Stimulated activated CD4-positive, alpha-beta T cell treated with anti-CD3 and anti-CD28 coated beads, TNF-alpha, amount 100 ng/mL, for 48 hours (primary cell): ENCODE results near the gene SIAH3.

Source experiments
- DNase-seq, 3 donors: peaks; one replicate each; pipeline ENCODE4 v3.0.0-alpha.2; 2020; ENCODE audit warnings: low read depth in 3 of 3

The SIAH3 gene

DNA sequence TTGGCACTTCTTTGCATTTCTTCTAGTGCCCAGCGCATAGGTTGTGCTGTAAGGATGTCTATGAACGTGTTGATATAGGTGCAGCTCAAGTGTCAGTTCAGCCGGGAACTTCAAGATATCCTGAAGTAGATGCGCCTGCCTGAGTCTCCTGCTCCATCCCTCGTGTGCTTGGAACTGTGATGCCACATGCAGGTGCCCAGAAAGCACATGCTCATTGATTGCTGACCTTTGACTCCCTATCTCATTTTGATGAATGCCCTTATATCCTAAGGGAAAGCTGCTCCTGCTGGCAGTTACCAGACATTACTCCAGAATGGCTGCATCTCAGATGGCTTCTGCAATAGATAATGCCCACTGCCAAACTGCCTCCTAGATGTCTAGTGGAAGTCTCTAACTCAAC, 108.6 kb downstream of the SIAH3 start:
- DNase-seq = no peak

DNA sequence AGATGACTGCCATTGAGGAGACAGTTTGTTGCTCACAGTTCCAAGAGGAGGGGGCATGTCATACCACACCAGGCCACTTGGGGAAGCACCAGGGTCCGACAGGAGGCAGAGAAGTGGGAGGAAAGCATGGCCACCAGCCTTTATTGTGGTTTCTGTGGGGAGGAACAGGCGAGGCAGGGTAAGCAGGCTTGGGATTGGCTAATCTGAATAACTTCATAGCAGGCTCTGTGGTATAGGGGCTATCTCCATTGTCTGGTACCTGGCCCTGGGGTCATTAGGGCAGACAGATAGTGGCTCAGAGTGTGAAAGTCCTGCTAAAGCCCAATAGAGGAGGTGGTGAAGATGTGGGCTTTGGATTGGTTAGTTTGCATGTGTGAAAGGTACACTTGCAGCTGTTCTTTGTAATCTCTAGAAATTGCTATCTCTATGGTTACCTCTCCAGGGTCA, 114.0 kb downstream of the SIAH3 start:
- peak in 2 of 3 donors; percentile 4 to 5 for DNase-seq

DNA sequence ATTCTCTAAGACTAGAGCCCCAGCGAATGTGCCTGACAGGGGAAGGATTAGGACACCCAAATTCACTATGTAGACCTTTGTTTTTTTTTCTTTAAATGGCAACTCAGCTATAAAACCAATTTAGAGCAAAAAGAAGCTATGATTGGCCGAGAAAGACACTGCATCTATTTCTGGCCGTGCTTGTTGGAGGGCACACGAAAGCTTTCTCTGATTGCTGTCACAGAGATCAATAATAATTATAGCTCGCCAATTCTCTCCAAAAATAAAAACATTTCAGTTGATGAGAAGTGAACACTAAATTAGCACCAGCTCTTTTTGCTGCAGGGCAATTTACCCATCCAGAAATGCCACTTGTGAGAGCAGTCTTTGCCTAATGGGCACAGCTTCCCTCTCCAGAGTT, 118.2 kb downstream of the SIAH3 start:
- no peak for DNase-seq

GRCh38 chr13:45732916-45733315, 118.6 kb downstream of the SIAH3 start:
- DNase-seq = no peak

DNA sequence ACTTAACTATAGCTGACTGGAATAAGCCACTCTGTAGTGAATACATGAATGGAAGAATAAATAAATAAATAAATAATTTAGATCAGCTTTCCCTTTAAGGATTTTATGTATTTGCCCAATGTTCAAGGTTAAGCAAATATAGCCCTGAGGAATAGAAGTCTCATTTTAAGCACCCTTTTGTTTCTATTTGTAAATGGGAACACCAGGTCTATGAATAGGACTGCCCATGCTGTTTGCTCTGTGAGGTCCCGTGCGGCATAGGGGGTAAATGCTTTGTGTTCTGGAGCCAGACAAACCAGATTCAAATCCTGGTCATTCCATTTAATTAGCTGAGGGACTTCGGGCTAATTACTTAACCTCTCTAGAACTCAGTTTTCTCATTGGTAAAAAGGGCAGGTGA, 120.1 kb downstream of the SIAH3 start:
- DNase-seq = no peak

- DNase-seq = no peak
Observed at GRCh38 chr13:45728759-45729158, 122.8 kb downstream of the SIAH3 start.
